ENCODE results near the gene ALG6. TPM values are rescaled to one million over a fixed set of nuclear protein-coding genes. Genes with fewer than 3 reads are reported as not detected.
"Not testable (repeated sequence)": the region's sequence is repeated elsewhere in the genome, so short reads cannot be mapped to it uniquely, and the experiment has no call there.

ALG6 gene
- total RNA-seq, 2 experiments from 2014 or later: 23.0 to 25.7 TPM

DNA sequence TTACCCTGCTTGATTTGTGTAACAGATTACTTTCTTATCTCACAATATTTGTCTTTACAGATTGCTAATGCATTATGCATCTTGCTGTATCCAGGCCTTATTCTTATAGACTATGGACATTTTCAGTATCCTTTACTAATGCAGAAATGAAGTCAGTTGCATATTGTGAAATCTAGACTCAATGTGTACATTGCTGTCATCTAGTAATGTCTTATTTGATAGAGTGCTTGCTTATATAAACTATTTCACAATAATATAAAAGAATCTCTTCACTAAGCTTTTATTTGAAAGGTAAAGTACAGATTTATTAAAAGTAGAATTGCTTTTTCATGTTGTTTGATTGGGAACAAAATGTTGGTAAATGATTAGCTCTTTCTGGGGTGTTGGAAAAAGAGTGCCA, 39.6 kb downstream of the ALG6 start:
- POLR2A ChIA-PET: interaction anchor here (1.2 kb wide), 1 partner anchor 14 kb away, joined by 4 read pairs; no protein-coding TSS in a partner anchor
- ATAC-seq (ENCODE audit: low read depth): no peak
- DNase-seq: no peak
- no peaks in the 10 kb centered on the region for H3K27me3 Mint-ChIP-seq
- H3K27ac Mint-ChIP-seq: no peak overlapping the region
- no peak overlapping the region for H3K4me3 Mint-ChIP-seq
- H3K36me3 Mint-ChIP-seq: peaks cover 23% of the 10 kb centered on the region
- no peaks in the 10 kb centered on the region for H3K9me3 Mint-ChIP-seq
- peaks cover 3% of the 10 kb centered on the region for H3K4me1 Mint-ChIP-seq

- Mint-ChIP-seq H3K9me3 (no peaks in the 10 kb centered on the region), H3K36me3 (peaks cover 21% of the 10 kb centered on the region), H3K4me1 (peaks cover 1% of the 10 kb centered on the region), H3K4me3 (no peak overlapping the region), H3K27me3 (no peaks in the 10 kb centered on the region), H3K27ac (no peak overlapping the region)
- ATAC-seq (ENCODE audit: low read depth): no peak
- POLR2A ChIA-PET: no interaction called here
- no peak for DNase-seq
These were observed 40.9 kb downstream of the ALG6 start for GRCh38 chr1:63408331-63408730.

DNA sequence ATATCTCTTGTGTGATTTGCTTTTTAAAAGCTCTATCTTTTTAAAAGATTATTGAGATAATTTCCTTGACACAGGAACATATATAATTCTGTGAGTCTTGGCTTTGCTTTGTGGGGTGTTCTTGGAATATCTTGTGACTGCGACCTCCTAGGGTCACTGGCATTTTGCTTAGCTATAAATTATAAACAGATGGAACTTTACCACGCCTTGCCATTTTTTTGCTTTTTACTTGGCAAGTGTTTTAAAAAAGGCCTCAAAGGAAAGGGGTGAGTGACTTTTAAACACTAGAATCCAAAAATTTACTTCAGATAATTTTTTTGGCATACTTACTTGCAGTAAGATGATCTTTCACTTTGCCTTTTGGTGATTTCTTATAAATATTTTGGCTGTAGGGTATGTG, 43.6 kb downstream of the ALG6 start:
- Mint-ChIP-seq H3K27me3 (no peaks in the 10 kb centered on the region), H3K36me3 (peaks cover 16% of the 10 kb centered on the region)

DNA sequence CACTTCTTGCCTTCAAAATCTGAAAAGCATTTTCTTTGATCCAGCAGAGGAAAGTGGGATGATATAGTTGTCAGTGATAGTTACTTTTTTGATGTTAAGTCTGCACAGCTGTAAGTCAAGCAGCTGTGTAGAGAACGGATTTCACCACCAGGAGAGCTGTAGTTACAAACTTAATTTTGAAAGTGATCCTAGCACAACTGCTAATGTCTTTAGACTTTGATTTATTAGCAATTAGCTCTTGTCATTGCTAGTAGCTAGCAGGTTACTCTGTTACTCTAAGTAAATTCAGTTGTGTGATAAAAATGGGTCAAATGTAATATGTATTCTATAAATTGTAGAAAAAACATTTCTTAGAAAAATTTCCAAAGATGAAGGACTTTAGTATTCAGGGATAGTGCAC, 46.0 kb downstream of the ALG6 start:
- POLR2A ChIA-PET: no interaction called here
- Mint-ChIP-seq H3K36me3 (peaks cover 21% of the 10 kb centered on the region), H3K4me1 (no peaks in the 10 kb centered on the region), H3K9me3 (no peaks in the 10 kb centered on the region), H3K27me3 (no peaks in the 10 kb centered on the region), H3K27ac (no peak overlapping the region), H3K4me3 (no peak overlapping the region)
- ATAC-seq (ENCODE audit: low read depth) (no peak), DNase-seq (no peak)

More for the DNA sequence above, 43.6 kb downstream of the ALG6 start:
- DNase-seq (no peak), ATAC-seq (ENCODE audit: low read depth) (no peak)
- Mint-ChIP-seq H3K4me3 (no peak overlapping the region), H3K27ac (no peak overlapping the region), H3K4me1 (no peaks in the 10 kb centered on the region), H3K9me3 (no peaks in the 10 kb centered on the region)
- POLR2A ChIA-PET: no interaction called here

- Mint-ChIP-seq H3K4me3 (no peak overlapping the region), H3K4me1 (no peaks in the 10 kb centered on the region), H3K27ac (no peak overlapping the region), H3K9me3 (no peaks in the 10 kb centered on the region), H3K36me3 (peaks cover 29% of the 10 kb centered on the region), H3K27me3 (no peaks in the 10 kb centered on the region)
- POLR2A ChIA-PET: no interaction called here
- ATAC-seq (ENCODE audit: low read depth) (no peak), DNase-seq (no peak)
These were observed 47.4 kb downstream of the ALG6 start for GRCh38 chr1:63414691-63415365.

GRCh38 chr1:63418101-63418500, 50.7 kb downstream of the ALG6 start:
- Mint-ChIP-seq H3K9me3 (no peaks in the 10 kb centered on the region), H3K4me3 (no peak overlapping the region), H3K27me3 (no peaks in the 10 kb centered on the region), H3K36me3 (peaks cover 33% of the 10 kb centered on the region), H3K27ac (no peak overlapping the region), H3K4me1 (no peaks in the 10 kb centered on the region)
- no peak for DNase-seq
- POLR2A ChIA-PET: no interaction called here
- ATAC-seq (ENCODE audit: low read depth): no peak

GRCh38 chr1:63420746-63421145, 53.3 kb downstream of the ALG6 start:
- POLR2A ChIA-PET: interaction anchor here (1.0 kb wide), 1 partner anchor 13 kb away, joined by 4 read pairs; no protein-coding TSS in a partner anchor
- not testable (repeated sequence) for H3K4me1 Mint-ChIP-seq; H3K27me3 Mint-ChIP-seq; H3K4me3 Mint-ChIP-seq; H3K27ac Mint-ChIP-seq; H3K9me3 Mint-ChIP-seq; ATAC-seq (ENCODE audit: low read depth); DNase-seq
- peaks cover 29% of the 10 kb centered on the region for H3K36me3 Mint-ChIP-seq

- H3K36me3 Mint-ChIP-seq: peaks cover 18% of the 10 kb centered on the region
These were observed 56.2 kb downstream of the ALG6 start for GRCh38 chr1:63423649-63424048.

DNA sequence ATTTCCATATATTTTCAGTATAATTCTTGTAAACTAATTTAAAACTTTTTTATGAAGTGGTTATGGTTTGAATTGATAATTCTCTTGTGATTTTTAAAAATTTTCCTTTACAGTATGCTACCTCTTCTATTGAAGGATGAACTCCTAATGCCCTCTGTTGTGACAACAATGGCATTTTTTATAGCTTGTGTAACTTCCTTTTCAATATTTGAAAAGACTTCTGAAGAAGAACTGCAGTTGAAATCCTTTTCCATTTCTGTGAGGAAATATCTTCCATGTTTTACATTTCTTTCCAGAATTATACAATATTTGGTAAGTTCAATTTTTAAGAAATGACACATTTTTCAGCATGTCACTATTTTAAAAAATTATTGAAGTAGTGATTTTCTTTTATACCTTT, 61.4 kb downstream of the ALG6 start:
- no peak for DNase-seq
- Mint-ChIP-seq H3K4me3 (no peak overlapping the region), H3K36me3 (peaks cover 25% of the 10 kb centered on the region), H3K27me3 (no peaks in the 10 kb centered on the region), H3K4me1 (no peaks in the 10 kb centered on the region), H3K9me3 (peaks cover 10% of the 10 kb centered on the region), H3K27ac (no peak overlapping the region)
- POLR2A ChIA-PET: no interaction called here
- no peak for ATAC-seq (ENCODE audit: low read depth)

More at GRCh38 chr1:63423649-63424048, 56.2 kb downstream of the ALG6 start:
- no peaks in the 10 kb centered on the region for H3K4me1 Mint-ChIP-seq
- no peaks in the 10 kb centered on the region for H3K27me3 Mint-ChIP-seq
- ATAC-seq (ENCODE audit: low read depth) (no peak), DNase-seq (no peak)
- no peak overlapping the region for H3K4me3 Mint-ChIP-seq
- POLR2A ChIA-PET: no interaction called here
- no peaks in the 10 kb centered on the region for H3K9me3 Mint-ChIP-seq
- H3K27ac Mint-ChIP-seq: no peak overlapping the region

- POLR2A ChIA-PET: no interaction called here
- H3K27me3 Mint-ChIP-seq: no peaks in the 10 kb centered on the region
- peaks cover 25% of the 10 kb centered on the region for H3K36me3 Mint-ChIP-seq
- H3K27ac Mint-ChIP-seq: no peak overlapping the region
- no peak overlapping the region for H3K4me3 Mint-ChIP-seq
- H3K9me3 Mint-ChIP-seq: peaks cover 10% of the 10 kb centered on the region
- H3K4me1 Mint-ChIP-seq: no peaks in the 10 kb centered on the region
- ATAC-seq (ENCODE audit: low read depth) (no peak), DNase-seq (no peak)
These were observed 61.9 kb downstream of the ALG6 start for GRCh38 chr1:63429281-63429680.

DNA sequence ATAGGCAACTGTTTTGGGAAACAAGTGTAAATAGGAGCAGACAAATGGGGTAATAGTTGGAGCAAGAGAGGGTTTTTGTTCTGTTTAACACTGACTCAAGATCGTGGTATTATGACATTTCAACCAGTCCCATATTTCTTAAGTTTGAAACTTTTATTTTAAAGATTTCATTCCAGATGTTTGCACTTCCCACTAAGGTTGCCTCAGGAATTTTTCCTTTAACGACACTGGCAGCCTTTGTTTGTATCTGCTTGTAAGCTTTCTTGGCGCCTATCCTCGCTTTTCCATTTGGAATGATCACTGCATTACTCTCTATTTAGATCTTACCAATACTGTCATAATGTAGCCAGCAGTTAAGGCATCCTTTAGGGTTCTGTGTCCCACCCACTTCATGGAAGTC, 67.7 kb downstream of the ALG6 start:
- Mint-ChIP-seq H3K36me3 (peaks cover 26% of the 10 kb centered on the region), H3K9me3 (peaks cover 5% of the 10 kb centered on the region), H3K4me1 (peaks cover 4% of the 10 kb centered on the region), H3K27me3 (no peaks in the 10 kb centered on the region), H3K27ac (no peak overlapping the region), H3K4me3 (no peak overlapping the region)
- DNase-seq: no peak
- POLR2A ChIA-PET: no interaction called here
- ATAC-seq (ENCODE audit: low read depth): no peak

DNA sequence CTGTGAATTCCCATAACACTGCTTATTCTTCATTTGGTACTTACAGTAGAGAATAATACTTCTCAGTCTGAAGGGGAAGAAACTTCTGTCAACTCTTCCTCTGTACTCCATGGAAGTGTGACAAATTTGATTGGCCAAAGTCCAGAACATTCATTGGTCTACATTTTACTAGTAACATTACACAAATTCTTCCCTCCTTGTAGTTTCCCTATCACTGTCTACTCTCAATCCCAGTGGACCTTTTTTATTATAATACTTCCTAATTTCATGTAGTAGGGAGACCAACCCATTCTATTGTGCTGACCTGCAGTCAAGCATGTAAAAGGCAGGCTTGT, 74.7 kb downstream of the ALG6 start:
- no peak overlapping the region for H3K27ac Mint-ChIP-seq
- peaks cover 1% of the 10 kb centered on the region for H3K4me1 Mint-ChIP-seq
- no peak for DNase-seq
- H3K36me3 Mint-ChIP-seq: no peaks in the 10 kb centered on the region
- POLR2A ChIA-PET: no interaction called here
- no peak for ATAC-seq (ENCODE audit: low read depth)
- H3K4me3 Mint-ChIP-seq: no peak overlapping the region
- no peaks in the 10 kb centered on the region for H3K9me3 Mint-ChIP-seq
- no peaks in the 10 kb centered on the region for H3K27me3 Mint-ChIP-seq

DNA sequence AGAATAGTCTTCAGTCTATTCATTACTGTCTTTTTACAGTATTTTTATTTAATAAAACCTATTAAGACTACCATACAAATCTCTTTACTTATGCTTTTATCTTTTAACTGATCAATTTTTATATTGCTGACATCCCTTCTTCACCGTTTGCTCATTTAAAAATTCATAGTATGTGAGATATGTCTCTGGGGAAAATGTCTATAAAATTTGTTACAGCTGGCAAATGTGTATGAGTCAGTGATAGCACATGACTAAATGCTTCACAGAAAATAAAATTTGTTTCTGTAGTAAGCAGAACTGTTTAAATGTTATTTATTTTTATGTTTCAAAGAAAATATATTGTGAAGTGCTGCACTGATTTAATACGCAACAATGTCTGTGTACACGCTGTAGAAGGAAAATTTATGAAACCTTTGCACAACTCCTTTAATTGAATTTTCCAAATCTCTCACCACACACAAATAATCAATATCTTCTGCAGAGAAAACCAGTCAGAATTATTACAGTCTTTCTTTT, 81.4 kb downstream of the ALG6 start:
- H3K9me3 Mint-ChIP-seq: no peaks in the 10 kb centered on the region
- ATAC-seq (ENCODE audit: low read depth) (no peak), DNase-seq (no peak)
- no peaks in the 10 kb centered on the region for H3K4me1 Mint-ChIP-seq
- H3K36me3 Mint-ChIP-seq: peaks cover 2% of the 10 kb centered on the region
- H3K27me3 Mint-ChIP-seq: no peaks in the 10 kb centered on the region
- H3K27ac Mint-ChIP-seq: no peak overlapping the region
- no peak overlapping the region for H3K4me3 Mint-ChIP-seq
- POLR2A ChIA-PET: no interaction called here

DNA sequence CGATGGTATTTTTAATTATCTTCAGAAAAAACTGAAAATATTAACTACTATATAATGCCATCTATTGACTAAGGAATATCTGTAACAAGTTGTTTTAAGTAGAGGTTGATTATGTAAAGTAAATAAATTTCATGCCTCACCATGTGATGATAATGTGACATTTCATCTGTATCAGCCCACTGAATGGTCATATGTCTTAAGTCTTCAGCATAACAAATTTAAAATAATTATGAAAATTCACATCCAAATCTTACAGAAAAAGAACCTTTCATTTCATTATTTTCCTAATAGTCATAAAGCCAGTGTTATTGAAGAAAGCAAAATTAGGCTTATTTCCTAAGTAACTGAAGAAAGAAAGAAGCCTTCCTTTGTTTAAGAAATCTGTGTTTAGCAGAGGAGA, 83.0 kb downstream of the ALG6 start:
- Mint-ChIP-seq H3K36me3 (peaks cover 2% of the 10 kb centered on the region), H3K9me3 (no peaks in the 10 kb centered on the region), H3K27me3 (no peaks in the 10 kb centered on the region), H3K27ac (no peak overlapping the region), H3K4me3 (no peak overlapping the region), H3K4me1 (no peaks in the 10 kb centered on the region)
- POLR2A ChIA-PET: no interaction called here
- no peak for DNase-seq
- ATAC-seq (ENCODE audit: low read depth): no peak

All from activated naive CD8-positive, alpha-beta T cell treated with anti-CD3 and anti-CD28 coated beads, Interleukin-2, amount 10 ng/mL, durations not matched to agents 7 days and 5 days (primary cell).